HG03108 (cell line): Measurements from ENCODE around the gene ZNF804B.
"Not testable (repeated sequence)": the region's sequence is repeated elsewhere in the genome, so short reads cannot be mapped to it uniquely, and the experiment has no call there.

ENCODE experiments used
- ATAC-seq: cut with Tn5 transposase; IDR thresholded peaks from one replicate; pipeline ENCODE4 v1.9.1; 2021; ENCODE audit warnings: moderate library complexity; ENCODE audit not compliant: unreplicated experiment

ZNF804B gene

GRCh38 chr7:89073776-89074175 is 314.3 kb downstream of the ZNF804B start:
- ATAC-seq: no peak

DNA sequence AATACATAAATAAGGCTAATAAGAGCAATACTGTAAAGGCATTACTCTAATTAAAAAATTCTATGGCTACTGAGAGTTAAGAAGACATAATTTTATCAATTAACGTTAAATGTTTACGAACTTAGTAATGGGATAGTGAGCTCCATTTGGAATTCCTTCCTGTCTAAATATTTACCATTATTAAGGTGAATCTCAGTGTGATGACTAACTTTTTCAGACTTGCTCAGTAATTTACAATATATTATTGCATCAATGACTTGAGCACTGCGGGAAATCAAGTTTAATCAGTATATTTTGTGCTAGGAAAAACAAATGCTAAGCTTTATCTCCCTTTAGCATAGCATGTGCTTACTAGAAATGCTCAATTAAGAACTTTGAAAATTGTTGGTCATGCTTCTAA is 318.5 kb downstream of the ZNF804B start:
- ATAC-seq: no peak

GRCh38 chr7:89085580-89085979 is 326.1 kb downstream of the ZNF804B start:
- ATAC-seq: no peak

DNA sequence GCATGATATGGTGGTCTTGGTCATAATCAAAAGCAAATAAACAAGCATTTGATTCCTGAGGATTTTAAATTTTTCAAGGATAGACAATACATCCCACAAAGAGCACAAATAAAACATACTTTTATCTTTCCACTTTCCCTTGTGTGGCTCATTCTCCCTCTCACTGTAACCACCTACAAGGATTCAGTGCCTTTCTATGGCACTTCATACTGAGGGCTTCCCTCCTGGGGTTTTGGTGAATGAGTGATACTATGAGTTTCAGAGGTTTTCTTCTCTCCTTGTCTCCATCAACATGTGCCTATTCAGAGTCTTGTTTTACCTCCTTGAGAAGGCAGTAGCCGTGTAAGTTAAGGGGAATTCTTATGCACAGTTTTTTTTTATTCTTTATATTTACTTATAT is 332.1 kb downstream of the ZNF804B start:
- ATAC-seq: no peak

DNA sequence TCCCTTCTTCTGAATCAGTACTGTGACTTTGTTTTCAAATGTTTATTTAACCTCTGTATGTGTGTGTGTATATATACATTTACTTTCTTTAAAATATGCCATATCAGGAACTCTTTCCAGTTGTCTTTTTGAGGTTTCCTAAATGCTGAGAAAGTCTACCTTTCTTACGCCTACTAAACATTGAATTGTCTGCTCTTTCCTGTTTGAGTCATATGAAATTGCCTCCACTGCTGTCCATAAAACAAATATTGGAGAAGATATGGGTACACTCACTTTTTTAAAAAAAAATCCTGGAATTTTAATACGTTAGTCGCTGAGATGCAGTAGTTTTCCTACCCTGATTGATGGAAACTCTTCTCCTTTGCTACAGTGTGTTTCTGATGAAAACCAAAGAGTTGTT is 334.8 kb downstream of the ZNF804B start:
- ATAC-seq: no peak

DNA sequence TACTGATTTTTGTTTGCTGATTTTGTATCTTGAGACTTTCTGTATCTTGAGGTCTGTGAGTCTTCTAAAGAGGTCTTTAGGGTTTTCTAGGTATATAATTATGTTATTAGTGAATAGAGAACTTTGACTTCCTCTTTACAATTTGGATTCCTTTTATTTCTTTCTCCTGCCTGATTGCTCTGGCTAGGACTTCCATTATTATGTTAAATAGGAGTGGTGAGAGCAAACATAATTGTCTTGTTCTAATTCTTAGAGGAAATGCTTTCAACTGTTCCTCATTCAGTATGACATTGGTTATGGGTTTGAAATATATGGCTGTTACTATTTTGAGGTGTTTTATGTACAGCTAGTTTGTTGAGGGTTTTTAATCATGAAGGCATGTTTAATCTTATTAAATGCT is 344.1 kb downstream of the ZNF804B start:
- ATAC-seq: no peak

DNA sequence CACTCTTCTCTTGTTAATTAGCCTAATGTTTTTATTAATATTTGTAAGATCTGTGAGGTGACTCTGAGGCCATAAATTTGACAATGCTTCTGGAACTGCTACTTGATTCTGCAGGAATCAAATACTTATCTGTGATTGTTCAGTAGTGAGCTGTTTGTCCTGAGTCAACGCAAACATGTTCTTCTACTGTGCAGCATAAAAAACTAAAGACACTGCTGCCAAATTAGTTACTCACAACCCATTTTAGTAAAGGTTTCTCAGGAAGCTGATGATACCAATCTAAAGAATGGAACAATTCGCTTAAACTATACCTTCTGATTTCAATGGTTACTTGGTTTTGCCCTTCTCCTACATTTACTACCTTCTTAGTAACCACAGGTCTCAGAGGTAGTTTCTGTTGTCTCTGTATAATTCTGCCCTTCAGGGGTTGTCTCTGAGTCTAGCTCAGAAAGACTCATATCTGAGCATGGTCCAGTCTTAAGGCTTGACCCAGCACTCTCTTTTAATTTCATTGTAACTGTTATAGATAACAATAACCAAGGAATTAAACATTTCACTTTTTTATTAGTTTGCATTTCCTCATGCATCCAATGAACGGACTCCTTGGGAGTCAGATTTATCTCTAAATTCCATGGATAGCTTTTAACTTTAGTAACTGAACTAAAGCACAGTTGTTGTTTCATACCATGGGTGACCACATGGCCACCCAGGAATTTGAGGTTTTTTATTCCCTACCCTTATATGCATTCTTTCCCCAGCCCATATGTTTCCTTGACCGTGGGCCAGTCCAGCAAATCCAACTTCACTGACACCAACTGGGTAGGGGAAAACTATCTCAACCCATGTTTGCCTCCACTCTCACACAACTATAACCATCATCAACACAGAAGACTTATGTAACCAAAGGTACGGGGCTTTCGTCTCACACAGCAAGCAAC is 345.5 kb downstream of the ZNF804B start:
- ATAC-seq: no peak

DNA sequence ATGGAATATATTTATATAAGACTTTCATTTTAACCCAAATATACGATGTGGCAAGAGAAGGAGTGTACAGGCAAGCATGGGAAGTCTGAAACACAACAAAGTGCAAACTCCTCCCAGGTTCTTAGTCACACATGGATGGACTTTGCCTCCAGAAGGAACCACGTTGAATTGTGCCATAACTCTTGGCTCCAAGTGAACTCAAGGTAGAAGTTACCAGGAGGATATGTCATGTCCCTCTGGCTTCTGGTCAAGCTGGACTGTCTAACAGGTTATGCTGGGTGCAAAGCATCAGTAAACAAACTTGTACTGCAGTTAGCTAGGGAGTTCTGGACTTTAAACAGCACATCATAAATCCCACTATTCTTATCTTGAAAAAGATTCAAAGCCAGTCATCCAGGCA is 364.4 kb downstream of the ZNF804B start:
- no peak for ATAC-seq

DNA sequence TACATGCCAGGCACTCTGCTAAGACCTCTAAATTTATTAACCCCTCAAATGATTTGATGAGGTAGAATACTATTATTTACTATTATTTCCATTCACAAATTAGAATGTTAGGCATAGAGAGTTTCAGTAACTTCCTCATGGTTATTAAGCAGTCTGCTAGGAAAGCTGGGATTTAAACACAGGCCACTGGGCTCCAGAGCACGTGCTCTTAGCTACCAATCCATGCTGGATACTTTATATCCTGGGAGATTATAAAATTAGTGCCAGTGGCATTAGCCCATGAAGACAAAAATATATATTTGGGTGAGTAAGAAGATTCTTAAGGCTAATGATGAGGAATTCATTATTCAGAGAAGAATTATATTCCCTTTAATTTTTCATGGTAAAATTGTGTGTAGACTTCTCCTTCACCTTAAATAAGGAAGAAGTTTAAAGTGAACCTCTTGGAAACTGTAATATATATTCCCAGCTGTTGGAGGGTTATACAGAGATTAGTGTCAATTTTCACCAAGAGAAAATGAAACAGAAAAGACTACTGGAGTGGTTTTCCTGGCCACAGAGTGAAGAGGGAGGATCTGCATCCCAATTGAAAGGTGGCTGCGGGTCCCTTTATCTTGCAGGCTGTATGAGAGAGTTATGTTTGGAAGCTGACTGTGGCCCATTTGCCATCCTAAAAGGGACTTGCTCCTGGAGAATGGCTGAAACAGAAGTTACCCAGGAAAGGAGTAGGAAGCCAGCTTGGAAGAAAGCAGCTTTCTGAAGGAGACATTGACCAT is 370.3 kb downstream of the ZNF804B start:
- ATAC-seq: no peak

- ATAC-seq: no peak
These were observed 373.9 kb downstream of the ZNF804B start for GRCh38 chr7:89133357-89133756.

- ATAC-seq: no peak
These were observed 374.3 kb downstream of the ZNF804B start for GRCh38 chr7:89133819-89134218.

DNA sequence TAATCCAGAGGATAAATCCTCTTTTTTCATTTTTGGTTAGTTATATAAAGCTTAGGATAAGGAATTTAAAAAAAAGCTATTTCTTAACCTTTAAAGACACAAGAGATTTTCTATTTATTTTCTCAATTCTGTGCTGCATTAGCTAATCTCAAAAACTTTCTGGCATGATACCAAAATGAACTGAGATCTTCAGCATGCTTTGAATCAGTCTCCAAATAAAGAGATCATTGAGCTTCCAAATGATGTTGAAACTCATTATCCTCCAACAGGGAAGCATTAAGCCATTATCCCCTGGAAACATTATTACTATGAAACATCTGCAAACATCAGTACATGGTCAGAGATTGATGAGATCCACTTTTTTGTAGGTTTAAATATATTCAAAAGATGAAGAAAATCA is 386.3 kb downstream of the ZNF804B start:
- ATAC-seq: no peak

- no peak for ATAC-seq
These were observed 400.6 kb downstream of the ZNF804B start for GRCh38 chr7:89160107-89160506.

DNA sequence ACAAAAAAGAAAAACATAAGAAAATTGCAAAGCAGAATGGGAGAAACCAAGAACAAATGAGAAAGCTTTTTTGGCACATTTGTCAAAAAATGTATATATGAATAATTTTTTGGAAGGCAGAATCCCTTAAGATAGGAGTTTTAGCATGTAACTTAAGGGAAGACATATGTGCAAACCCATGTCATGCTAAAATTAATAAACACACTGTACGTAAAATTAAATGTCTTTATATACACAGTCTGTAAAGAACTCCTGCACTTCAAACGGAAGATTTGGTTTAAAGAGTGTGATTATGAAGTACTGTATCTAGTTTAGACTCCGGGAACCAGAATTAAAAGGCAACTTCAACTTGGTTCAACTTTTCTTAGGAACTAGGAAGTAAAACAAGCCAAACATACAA is 405.9 kb downstream of the ZNF804B start:
- no peak for ATAC-seq

DNA sequence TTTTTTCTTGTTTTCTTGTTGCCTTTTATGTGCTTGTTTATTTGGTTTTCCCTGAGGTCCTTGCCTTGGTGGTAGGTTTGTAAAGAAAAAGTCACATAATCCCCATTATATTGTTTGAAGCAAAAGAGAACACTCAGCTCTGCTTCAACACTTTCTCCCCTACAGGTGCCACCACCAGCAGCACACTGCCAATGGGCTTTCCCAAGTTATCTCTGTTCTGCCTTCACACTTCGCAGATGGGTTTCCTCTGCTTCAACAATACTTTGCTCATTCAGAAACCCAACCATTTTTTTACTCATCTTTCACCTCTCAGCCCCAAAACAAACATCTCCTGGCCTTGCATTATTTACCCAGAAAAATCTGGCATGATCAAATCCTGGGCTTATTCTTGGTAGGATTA is 411.1 kb downstream of the ZNF804B start:
- ATAC-seq: no peak

DNA sequence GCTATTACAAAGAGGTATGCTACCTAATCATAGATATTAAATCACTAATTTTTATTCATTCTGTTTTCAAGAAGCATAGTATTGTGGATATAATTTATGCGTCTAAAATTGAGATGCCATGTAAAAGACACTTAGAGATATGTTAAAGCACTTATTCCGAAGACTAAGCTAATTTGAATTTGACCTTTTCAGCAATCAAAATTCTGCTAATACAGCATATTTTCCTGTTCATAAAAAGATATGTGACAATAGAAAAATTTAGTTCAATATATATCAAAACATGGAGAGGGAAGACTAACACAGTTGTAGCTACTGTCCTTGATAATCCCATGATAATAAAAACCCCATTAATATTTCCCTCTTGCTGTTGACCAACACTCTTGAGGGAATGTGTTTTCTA is 422.6 kb downstream of the ZNF804B start:
- ATAC-seq: no peak

GRCh38 chr7:89183712-89184111 is 424.2 kb downstream of the ZNF804B start:
- ATAC-seq: no peak

GRCh38 chr7:89200758-89201157 is 441.3 kb downstream of the ZNF804B start:
- ATAC-seq: no peak

DNA sequence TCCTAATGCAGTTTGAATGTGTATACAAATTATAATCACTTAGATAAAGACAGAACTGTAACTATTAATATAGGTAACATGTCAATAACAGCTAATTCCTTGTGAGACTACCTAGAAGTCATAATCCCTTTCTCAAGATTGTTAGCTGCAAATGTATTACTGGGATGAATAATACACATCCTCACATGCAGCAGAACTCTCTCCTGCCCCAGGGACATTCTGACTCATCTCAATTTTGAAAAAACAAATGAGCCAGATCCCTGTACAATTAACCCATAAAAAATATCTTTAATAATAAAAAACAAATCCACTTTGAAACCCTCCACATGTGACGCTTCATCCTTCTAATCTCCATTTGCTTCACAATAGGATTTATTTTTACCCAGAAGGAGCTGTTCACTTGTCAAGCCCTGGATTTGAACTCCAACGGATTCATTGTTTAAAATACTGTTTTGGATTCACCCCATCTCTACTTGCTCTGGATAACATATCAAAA is 464.4 kb downstream of the ZNF804B start:
- ATAC-seq: no peak

GRCh38 chr7:89228688-89229171 is 469.2 kb downstream of the ZNF804B start:
- ATAC-seq: not testable (repeated sequence)

GRCh38 chr7:89238156-89238555 is 478.7 kb downstream of the ZNF804B start:
- no peak for ATAC-seq

DNA sequence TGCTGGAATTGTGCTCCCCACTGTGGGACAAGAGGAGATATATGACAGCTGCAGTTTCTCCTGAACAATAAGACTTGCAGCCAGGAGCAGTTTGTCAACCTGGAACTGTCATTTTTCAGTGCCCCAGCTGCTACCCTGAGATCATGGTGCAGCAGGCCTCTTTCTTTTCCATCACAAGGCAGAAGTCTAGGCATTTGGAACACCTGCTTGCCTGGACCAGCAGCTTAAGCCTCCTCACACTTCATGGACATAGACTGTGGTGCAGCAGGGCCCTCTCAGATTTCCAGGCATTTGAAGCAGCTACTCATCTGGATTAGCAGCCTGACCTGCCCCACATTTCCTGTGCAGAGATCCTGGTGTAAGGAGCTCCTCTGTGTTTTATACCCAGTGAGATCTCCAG is 486.7 kb downstream of the ZNF804B start:
- no peak for ATAC-seq
